ENCODE data around the gene PPP1R3D.

PPP1R3D gene

GRCh38 chr20:59912609-59913008 lies 27.5 kb downstream of the PPP1R3D start (continued):
- TF ChIP-seq ZC3H10 (CRISPR knock-in tag; IDR thresholded peaks at IDR 0.05): no peak

- TF ChIP-seq PPARA (CRISPR knock-in tag; IDR thresholded peaks at IDR 0.05; ENCODE audit: borderline replicate concordance) (no peak), OSR1 (CRISPR knock-in tag; IDR thresholded peaks at IDR 0.05) (no peak), PATZ1 (CRISPR knock-in tag; IDR thresholded peaks at IDR 0.05; ENCODE audit: borderline replicate concordance) (no peak), ZC3H10 (CRISPR knock-in tag; IDR thresholded peaks at IDR 0.05) (no peak)
- ATAC-seq: no peak
These were observed 29.1 kb downstream of the PPP1R3D start for GRCh38 chr20:59911041-59911440.

- TF ChIP-seq CSRNP3 (CRISPR knock-in tag; IDR thresholded peaks at IDR 0.05): no peak
- TF ChIP-seq SNAI2 (CRISPR knock-in tag; IDR thresholded peaks at IDR 0.05): no peak
- TF ChIP-seq ZNF565 (CRISPR knock-in tag; conservative IDR thresholded peaks at IDR 0.05; ENCODE audit: low read depth): no peak
- TF ChIP-seq RARB (CRISPR knock-in tag; IDR thresholded peaks at IDR 0.05): no peak
- no peak for TF ChIP-seq TOX (CRISPR knock-in tag; IDR thresholded peaks at IDR 0.05; ENCODE audit: borderline replicate concordance)
- TF ChIP-seq CSDC2 (CRISPR knock-in tag; IDR thresholded peaks at IDR 0.05): no peak
- TF ChIP-seq CREB5 (CRISPR knock-in tag; IDR thresholded peaks at IDR 0.05; ENCODE audit: low read depth): no peak
- no peak for TF ChIP-seq ARNTL (CRISPR knock-in tag; IDR thresholded peaks at IDR 0.05; ENCODE audit: borderline replicate concordance, low read depth)
- no peak for TF ChIP-seq TSHZ2 (CRISPR knock-in tag; IDR thresholded peaks at IDR 0.05)
- no peak for TF ChIP-seq ZNF8 (CRISPR knock-in tag; IDR thresholded peaks at IDR 0.05)
- TF ChIP-seq ZC3H10 (CRISPR knock-in tag; IDR thresholded peaks at IDR 0.05): no peak
- no peak for TF ChIP-seq ZFP3 (CRISPR knock-in tag; IDR thresholded peaks at IDR 0.05)
- no peak for TF ChIP-seq ESRRG (CRISPR knock-in tag; IDR thresholded peaks at IDR 0.05)
- TF ChIP-seq ZFP30 (CRISPR knock-in tag; IDR thresholded peaks at IDR 0.05): no peak
- TF ChIP-seq PPARA (CRISPR knock-in tag; IDR thresholded peaks at IDR 0.05; ENCODE audit: borderline replicate concordance): no peak
- no peak for ATAC-seq
These were observed 31.2 kb downstream of the PPP1R3D start for GRCh38 chr20:59908855-59909254.

- TF ChIP-seq GLIS3 (CRISPR knock-in tag; IDR thresholded peaks at IDR 0.05) (no peak), CSRNP3 (CRISPR knock-in tag; IDR thresholded peaks at IDR 0.05) (no peak), CSDC2 (CRISPR knock-in tag; IDR thresholded peaks at IDR 0.05) (no peak), CREB5 (CRISPR knock-in tag; IDR thresholded peaks at IDR 0.05; ENCODE audit: low read depth) (no peak), TCF4 (CRISPR knock-in tag; IDR thresholded peaks at IDR 0.05; ENCODE audit: borderline replicate concordance) (no peak), OSR1 (CRISPR knock-in tag; IDR thresholded peaks at IDR 0.05) (no peak), ZNF565 (CRISPR knock-in tag; conservative IDR thresholded peaks at IDR 0.05; ENCODE audit: low read depth) (no peak), SNAI2 (CRISPR knock-in tag; IDR thresholded peaks at IDR 0.05) (no peak), PPARA (CRISPR knock-in tag; IDR thresholded peaks at IDR 0.05; ENCODE audit: borderline replicate concordance) (no peak)
- no peak for ATAC-seq
These were observed 36.5 kb downstream of the PPP1R3D start for GRCh38 chr20:59903621-59904020.
